ENCODE results near the gene ABHD2.

ABHD2 gene

GRCh38 chr15:89104172-89104564 is 15.9 kb downstream of the ABHD2 start:
- TF ChIP-seq SIN3A (IDR thresholded peaks at IDR 0.05; ENCODE audit: borderline replicate concordance, insufficient read depth, low read length), result no peak
- no peak for TF ChIP-seq REST (IDR thresholded peaks at IDR 0.05; ENCODE audit: insufficient read depth in 1 of 2, low read depth in 2 of 2, low read length in 2 of 2)
- TF ChIP-seq POLR2AphosphoS5 (IDR thresholded peaks at IDR 0.05; ENCODE audit: low read depth, low read length), result no peak
- no peak for TF ChIP-seq TAF1 (IDR thresholded peaks at IDR 0.05; ENCODE audit: borderline replicate concordance, insufficient read depth, low read length)
- TF ChIP-seq FOXP2 (optimal IDR thresholded peaks at IDR 0.05; ENCODE audit: borderline replicate concordance, extremely low read depth, extremely low read length, insufficient read depth), result no peak

- TF ChIP-seq FOXP2 (optimal IDR thresholded peaks at IDR 0.05; ENCODE audit: borderline replicate concordance, extremely low read depth, extremely low read length, insufficient read depth) (no peak), SIN3A (IDR thresholded peaks at IDR 0.05; ENCODE audit: borderline replicate concordance, insufficient read depth, low read length) (no peak), POLR2AphosphoS5 (IDR thresholded peaks at IDR 0.05; ENCODE audit: low read depth, low read length) (no peak), TAF1 (IDR thresholded peaks at IDR 0.05; ENCODE audit: borderline replicate concordance, insufficient read depth, low read length) (no peak), REST (IDR thresholded peaks at IDR 0.05; ENCODE audit: insufficient read depth in 1 of 2, low read depth in 2 of 2, low read length in 2 of 2) (no peak)
These were observed 16.9 kb downstream of the ABHD2 start for GRCh38 chr15:89105147-89105546.

GRCh38 chr15:89106200-89106599 is 17.9 kb downstream of the ABHD2 start:
- TF ChIP-seq POLR2AphosphoS5 (IDR thresholded peaks at IDR 0.05; ENCODE audit: low read depth, low read length), result no peak
- TF ChIP-seq TAF1 (IDR thresholded peaks at IDR 0.05; ENCODE audit: borderline replicate concordance, insufficient read depth, low read length), result no peak

- no peak for TF ChIP-seq TAF1 (IDR thresholded peaks at IDR 0.05; ENCODE audit: borderline replicate concordance, insufficient read depth, low read length)
- TF ChIP-seq POLR2AphosphoS5 (IDR thresholded peaks at IDR 0.05; ENCODE audit: low read depth, low read length), result no peak
- TF ChIP-seq FOXP2 (optimal IDR thresholded peaks at IDR 0.05; ENCODE audit: borderline replicate concordance, extremely low read depth, extremely low read length, insufficient read depth), result no peak
- TF ChIP-seq REST (IDR thresholded peaks at IDR 0.05; ENCODE audit: insufficient read depth in 1 of 2, low read depth in 2 of 2, low read length in 2 of 2), result no peak
These were observed 19.7 kb downstream of the ABHD2 start for GRCh38 chr15:89107984-89108383.

GRCh38 chr15:89108835-89109234 is 20.6 kb downstream of the ABHD2 start:
- TF ChIP-seq TAF1 (IDR thresholded peaks at IDR 0.05; ENCODE audit: borderline replicate concordance, insufficient read depth, low read length) (no peak), REST (IDR thresholded peaks at IDR 0.05; ENCODE audit: insufficient read depth in 1 of 2, low read depth in 2 of 2, low read length in 2 of 2) (no peak), SIN3A (IDR thresholded peaks at IDR 0.05; ENCODE audit: borderline replicate concordance, insufficient read depth, low read length) (no peak), FOXP2 (optimal IDR thresholded peaks at IDR 0.05; ENCODE audit: borderline replicate concordance, extremely low read depth, extremely low read length, insufficient read depth) (no peak), POLR2AphosphoS5 (IDR thresholded peaks at IDR 0.05; ENCODE audit: low read depth, low read length) (no peak)
